ENCODE measurements around the gene ANKRD6.
"Not testable (repeated sequence)": the region's sequence is repeated elsewhere in the genome, so short reads cannot be mapped to it uniquely, and the experiment has no call there.

DNA sequence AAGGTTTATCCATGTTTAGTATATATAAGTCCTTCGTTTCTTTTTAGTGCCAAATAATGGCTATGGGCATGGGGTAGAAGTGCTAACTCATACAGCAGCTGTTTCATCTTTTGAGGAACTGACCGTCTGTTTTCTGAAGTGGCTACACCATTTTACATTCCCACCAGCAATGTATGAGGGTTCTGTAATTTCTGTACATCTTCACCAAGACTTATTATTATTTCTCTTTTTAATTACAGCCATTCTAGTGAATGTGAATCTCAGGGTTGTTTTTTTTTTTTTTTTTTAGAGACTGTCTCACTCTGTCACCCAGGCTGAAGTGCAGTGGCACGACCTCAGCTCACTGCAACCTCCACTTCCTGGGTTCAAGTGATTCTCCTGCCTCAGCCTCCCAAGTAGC lies 203.5 kb downstream of the ANKRD6 start:
- not testable (repeated sequence) for TF ChIP-seq POLR2A (IDR thresholded peaks at IDR 0.05; ENCODE audit: low read depth, low read length); JUN (IDR thresholded peaks at IDR 0.05; ENCODE audit: borderline replicate concordance, insufficient read depth, insufficient read length, low read depth)
- TF ChIP-seq, protein P1, sequence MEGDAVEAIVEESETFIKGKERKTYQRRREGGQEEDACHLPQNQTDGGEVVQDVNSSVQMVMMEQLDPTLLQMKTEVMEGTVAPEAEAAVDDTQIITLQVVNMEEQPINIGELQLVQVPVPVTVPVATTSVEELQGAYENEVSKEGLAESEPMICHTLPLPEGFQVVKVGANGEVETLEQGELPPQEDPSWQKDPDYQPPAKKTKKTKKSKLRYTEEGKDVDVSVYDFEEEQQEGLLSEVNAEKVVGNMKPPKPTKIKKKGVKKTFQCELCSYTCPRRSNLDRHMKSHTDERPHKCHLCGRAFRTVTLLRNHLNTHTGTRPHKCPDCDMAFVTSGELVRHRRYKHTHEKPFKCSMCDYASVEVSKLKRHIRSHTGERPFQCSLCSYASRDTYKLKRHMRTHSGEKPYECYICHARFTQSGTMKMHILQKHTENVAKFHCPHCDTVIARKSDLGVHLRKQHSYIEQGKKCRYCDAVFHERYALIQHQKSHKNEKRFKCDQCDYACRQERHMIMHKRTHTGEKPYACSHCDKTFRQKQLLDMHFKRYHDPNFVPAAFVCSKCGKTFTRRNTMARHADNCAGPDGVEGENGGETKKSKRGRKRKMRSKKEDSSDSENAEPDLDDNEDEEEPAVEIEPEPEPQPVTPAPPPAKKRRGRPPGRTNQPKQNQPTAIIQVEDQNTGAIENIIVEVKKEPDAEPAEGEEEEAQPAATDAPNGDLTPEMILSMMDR (IDR thresholded peaks at IDR 0.05; ENCODE audit: extremely low read depth in 1 of 2, insufficient read depth in 1 of 2, low read depth in 1 of 2, low read length in 2 of 2) = not testable (repeated sequence)
